ENCODE data around the gene HPSE2. TPM values are rescaled to one million over a fixed set of nuclear protein-coding genes. Genes with fewer than 3 reads are reported as not detected.

Gene HPSE2
- total and polyA plus RNA-seq, 2 donors (not counting 1 experiment from before 2014, with no cell fraction given), result not detected

DNA sequence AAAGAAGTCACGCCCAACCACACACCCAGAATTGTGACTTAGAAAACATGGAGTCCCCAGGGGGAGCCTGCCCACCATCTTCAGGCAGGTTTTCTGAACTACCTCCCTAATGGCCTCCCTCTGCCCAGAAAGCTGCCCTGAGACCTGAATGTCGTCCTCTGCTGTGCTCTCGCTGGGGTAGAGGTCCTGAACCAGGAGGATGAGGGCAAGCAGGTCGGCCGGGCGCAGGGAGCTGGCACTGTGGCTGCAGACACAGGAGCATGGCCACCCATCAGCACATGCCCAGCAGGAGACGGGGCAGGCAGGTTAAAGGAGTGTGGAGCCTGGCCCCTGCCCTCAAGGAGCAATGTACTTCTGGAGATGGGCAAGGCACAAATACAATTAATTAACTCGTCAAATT lies 805.2 kb downstream of the HPSE2 start:
- no peak overlapping the region for H3K9ac ChIP-seq (ENCODE audit: low read length)
- no peak for TF ChIP-seq EZH2 (IDR thresholded peaks at IDR 0.05; ENCODE audit: borderline replicate concordance, insufficient read depth, low read depth, low read length, poor library complexity, severe bottlenecking)
- TF ChIP-seq, protein P1, sequence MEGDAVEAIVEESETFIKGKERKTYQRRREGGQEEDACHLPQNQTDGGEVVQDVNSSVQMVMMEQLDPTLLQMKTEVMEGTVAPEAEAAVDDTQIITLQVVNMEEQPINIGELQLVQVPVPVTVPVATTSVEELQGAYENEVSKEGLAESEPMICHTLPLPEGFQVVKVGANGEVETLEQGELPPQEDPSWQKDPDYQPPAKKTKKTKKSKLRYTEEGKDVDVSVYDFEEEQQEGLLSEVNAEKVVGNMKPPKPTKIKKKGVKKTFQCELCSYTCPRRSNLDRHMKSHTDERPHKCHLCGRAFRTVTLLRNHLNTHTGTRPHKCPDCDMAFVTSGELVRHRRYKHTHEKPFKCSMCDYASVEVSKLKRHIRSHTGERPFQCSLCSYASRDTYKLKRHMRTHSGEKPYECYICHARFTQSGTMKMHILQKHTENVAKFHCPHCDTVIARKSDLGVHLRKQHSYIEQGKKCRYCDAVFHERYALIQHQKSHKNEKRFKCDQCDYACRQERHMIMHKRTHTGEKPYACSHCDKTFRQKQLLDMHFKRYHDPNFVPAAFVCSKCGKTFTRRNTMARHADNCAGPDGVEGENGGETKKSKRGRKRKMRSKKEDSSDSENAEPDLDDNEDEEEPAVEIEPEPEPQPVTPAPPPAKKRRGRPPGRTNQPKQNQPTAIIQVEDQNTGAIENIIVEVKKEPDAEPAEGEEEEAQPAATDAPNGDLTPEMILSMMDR (IDR thresholded peaks at IDR 0.05), result no peak
- H3K4me1 ChIP-seq (ENCODE audit: control insufficient read depth in 2 of 2, insufficient read depth in 2 of 2, low read length in 2 of 2), result no peaks in the 10 kb centered on the region
- H3K27ac ChIP-seq (ENCODE audit: low read length in 2 of 2), result no peak overlapping the region
- ATAC-seq (ENCODE audit: low read depth), result no peak
- 97% methylated on average over 7 of the region's 8 CpGs for WGBS (ENCODE audit: insufficient coverage)
- no peaks in the 10 kb centered on the region for H3K79me2 ChIP-seq (ENCODE audit: control insufficient read depth, insufficient read depth, low read length)
- Mint-ChIP-seq H3K27ac (no peak overlapping the region), H3K4me1 (no peaks in the 10 kb centered on the region), H3K9me3 (ENCODE audit: insufficient read depth) (peaks cover 3% of the 10 kb centered on the region), H3K27me3 (no peaks in the 10 kb centered on the region), H3K4me3 (no peak overlapping the region)
- no peak overlapping the region for H3K4me2 ChIP-seq (replicated peaks; ENCODE audit: low read depth, low read length, poor library complexity, severe bottlenecking)
- no peak overlapping the region for H2AFZ ChIP-seq (ENCODE audit: insufficient read depth, low read depth, low read length, poor library complexity, severe bottlenecking)
- ChIA-PET POLR2A (no interaction called here), CTCF (no interaction called here)
- no peaks in the 10 kb centered on the region for H3K27me3 ChIP-seq (replicated peaks in 1 of 4; ENCODE audit: control extremely low read depth in 1 of 4, control insufficient read depth in 3 of 4, insufficient read depth in 4 of 4, low read length in 3 of 4)
- no peak for DNase-seq
- intact Hi-C loops (cut with micrococcal nuclease), result no loop called here
- peaks cover 4 to 16% (median 16%) of the 10 kb centered on the region in 3 donors for H3K9me3 ChIP-seq (ENCODE audit: control extremely low read depth in 1 of 3, control insufficient read depth in 2 of 3, insufficient read depth in 1 of 3, low read length in 2 of 3)
- peaks cover 27 to 74% of the 10 kb centered on the region in 2 experiments for H3K36me3 ChIP-seq (replicated peaks in 1 of 2; ENCODE audit: control extremely low read depth in 1 of 2, control insufficient read depth in 1 of 2, extremely low read depth in 1 of 2, insufficient read depth in 2 of 2, low read length in 1 of 2)
- no peak overlapping the region for H3K4me3 ChIP-seq (ENCODE audit: control extremely low read depth in 1 of 5, extremely low read depth in 1 of 5, insufficient read depth in 1 of 5, low read depth in 2 of 5, low read length in 4 of 5)
- peaks cover 8% of the 10 kb centered on the region for H4K20me1 ChIP-seq (ENCODE audit: control insufficient read depth, insufficient read depth, low read length, poor library complexity, severe bottlenecking)

DNA sequence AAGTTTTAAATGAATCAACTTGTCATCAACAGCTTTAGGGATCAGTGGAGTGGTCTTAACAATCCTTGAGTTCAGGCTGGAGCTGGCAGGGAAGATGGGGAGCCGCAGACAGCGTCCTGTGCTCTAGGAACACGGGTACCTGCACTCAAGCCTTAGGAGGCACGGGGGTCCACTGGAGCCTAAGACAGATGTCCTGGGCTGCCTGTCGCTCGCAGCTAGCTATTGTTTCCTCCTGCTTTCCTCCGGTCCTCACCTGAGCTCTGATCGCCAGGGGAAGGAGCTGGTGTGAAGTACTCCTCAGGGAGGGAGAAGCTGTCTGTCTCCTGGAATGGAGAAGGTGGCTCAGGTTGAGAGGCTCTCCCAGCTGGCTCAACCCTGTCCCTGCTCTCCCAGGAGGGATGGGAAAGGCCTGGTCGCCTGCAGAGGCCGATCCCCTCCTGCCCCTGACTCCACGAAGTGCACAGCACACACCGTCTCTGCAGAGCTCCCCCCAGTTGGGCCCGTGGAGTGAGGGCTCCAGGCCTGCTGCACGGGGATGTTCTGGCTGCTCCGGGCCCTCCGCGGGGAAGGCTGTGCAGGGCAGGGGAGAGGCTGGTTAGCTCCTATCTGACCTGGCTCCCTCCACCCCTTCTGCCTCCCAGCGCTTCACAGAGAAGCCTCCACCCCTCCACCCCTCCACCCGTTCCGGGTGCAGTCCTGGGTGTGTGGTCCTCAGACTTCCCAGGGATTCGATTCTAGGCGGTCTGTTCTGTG lies 806.2 kb downstream of the HPSE2 start:
- Histone ChIP-seq H3K27me3 (replicated peaks in 1 of 4; ENCODE audit: control extremely low read depth in 1 of 4, control insufficient read depth in 3 of 4, insufficient read depth in 4 of 4, low read length in 3 of 4) (no peaks in the 10 kb centered on the region), H3K27ac (ENCODE audit: low read length in 2 of 2) (no peak overlapping the region), H2AFZ (ENCODE audit: insufficient read depth, low read depth, low read length, poor library complexity, severe bottlenecking) (no peak overlapping the region), H3K9me3 (ENCODE audit: control extremely low read depth in 1 of 3, control insufficient read depth in 2 of 3, insufficient read depth in 1 of 3, low read length in 2 of 3) (peaks cover 4 to 16% (median 16%) of the 10 kb centered on the region in 3 donors), H3K36me3 (replicated peaks in 1 of 2; ENCODE audit: control extremely low read depth in 1 of 2, control insufficient read depth in 1 of 2, extremely low read depth in 1 of 2, insufficient read depth in 2 of 2, low read length in 1 of 2) (peaks cover 22 to 73% of the 10 kb centered on the region in 2 experiments), H3K4me3 (ENCODE audit: control extremely low read depth in 1 of 5, extremely low read depth in 1 of 5, insufficient read depth in 1 of 5, low read depth in 2 of 5, low read length in 4 of 5) (no peak overlapping the region), H4K20me1 (ENCODE audit: control insufficient read depth, insufficient read depth, low read length, poor library complexity, severe bottlenecking) (peaks cover 8% of the 10 kb centered on the region), H3K9ac (ENCODE audit: low read length) (no peak overlapping the region), H3K4me1 (ENCODE audit: control insufficient read depth in 2 of 2, insufficient read depth in 2 of 2, low read length in 2 of 2) (no peaks in the 10 kb centered on the region), H3K4me2 (replicated peaks; ENCODE audit: low read depth, low read length, poor library complexity, severe bottlenecking) (no peak overlapping the region), H3K79me2 (ENCODE audit: control insufficient read depth, insufficient read depth, low read length) (no peaks in the 10 kb centered on the region)
- CTCF ChIA-PET, result interaction anchor here (5.0 kb wide), 1 partner anchor 7 kb away, joined by 20 read pairs; no protein-coding TSS in a partner anchor
- H3K27me3 Mint-ChIP-seq, result no peaks in the 10 kb centered on the region
- 97% methylated on average over 21 of the region's 22 CpGs for WGBS (ENCODE audit: insufficient coverage)
- no peaks in the 10 kb centered on the region for H3K4me1 Mint-ChIP-seq
- H3K4me3 Mint-ChIP-seq, result no peak overlapping the region
- intact Hi-C loops (cut with micrococcal nuclease), result no loop called here
- no peak for DNase-seq
- TF ChIP-seq, protein P1 (IDR thresholded peaks at IDR 0.05), result no peak
- no peak for TF ChIP-seq EZH2 (IDR thresholded peaks at IDR 0.05; ENCODE audit: borderline replicate concordance, insufficient read depth, low read depth, low read length, poor library complexity, severe bottlenecking)
- H3K27ac Mint-ChIP-seq, result no peak overlapping the region
- POLR2A ChIA-PET, result interaction anchor here (0.6 kb wide), 1 partner anchor 13 kb away, joined by 6 read pairs; no protein-coding TSS in a partner anchor
- no peak for ATAC-seq (ENCODE audit: low read depth)
- peaks cover 3% of the 10 kb centered on the region for H3K9me3 Mint-ChIP-seq (ENCODE audit: insufficient read depth)
